ENCODE measurements around the gene HOXA4.

The HOXA4 gene

GRCh38 chr7:27137640-27138315 is 7.2 kb upstream of the HOXA4 start:
- Histone ChIP-seq H3K36me3 (no peaks in the 10 kb centered on the region), H3K4me3 (ENCODE audit: low read depth, low read length) (no peak overlapping the region), H3K4me1 (no peaks in the 10 kb centered on the region), H3K9me3 (no peaks in the 10 kb centered on the region), H3K27me3 (peaks cover 100% of the 10 kb centered on the region)
- no peak for DNase-seq
- TF ChIP-seq, protein P1, sequence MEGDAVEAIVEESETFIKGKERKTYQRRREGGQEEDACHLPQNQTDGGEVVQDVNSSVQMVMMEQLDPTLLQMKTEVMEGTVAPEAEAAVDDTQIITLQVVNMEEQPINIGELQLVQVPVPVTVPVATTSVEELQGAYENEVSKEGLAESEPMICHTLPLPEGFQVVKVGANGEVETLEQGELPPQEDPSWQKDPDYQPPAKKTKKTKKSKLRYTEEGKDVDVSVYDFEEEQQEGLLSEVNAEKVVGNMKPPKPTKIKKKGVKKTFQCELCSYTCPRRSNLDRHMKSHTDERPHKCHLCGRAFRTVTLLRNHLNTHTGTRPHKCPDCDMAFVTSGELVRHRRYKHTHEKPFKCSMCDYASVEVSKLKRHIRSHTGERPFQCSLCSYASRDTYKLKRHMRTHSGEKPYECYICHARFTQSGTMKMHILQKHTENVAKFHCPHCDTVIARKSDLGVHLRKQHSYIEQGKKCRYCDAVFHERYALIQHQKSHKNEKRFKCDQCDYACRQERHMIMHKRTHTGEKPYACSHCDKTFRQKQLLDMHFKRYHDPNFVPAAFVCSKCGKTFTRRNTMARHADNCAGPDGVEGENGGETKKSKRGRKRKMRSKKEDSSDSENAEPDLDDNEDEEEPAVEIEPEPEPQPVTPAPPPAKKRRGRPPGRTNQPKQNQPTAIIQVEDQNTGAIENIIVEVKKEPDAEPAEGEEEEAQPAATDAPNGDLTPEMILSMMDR (IDR thresholded peaks at IDR 0.05; ENCODE audit: low read depth, low read length) = no peak

DNA sequence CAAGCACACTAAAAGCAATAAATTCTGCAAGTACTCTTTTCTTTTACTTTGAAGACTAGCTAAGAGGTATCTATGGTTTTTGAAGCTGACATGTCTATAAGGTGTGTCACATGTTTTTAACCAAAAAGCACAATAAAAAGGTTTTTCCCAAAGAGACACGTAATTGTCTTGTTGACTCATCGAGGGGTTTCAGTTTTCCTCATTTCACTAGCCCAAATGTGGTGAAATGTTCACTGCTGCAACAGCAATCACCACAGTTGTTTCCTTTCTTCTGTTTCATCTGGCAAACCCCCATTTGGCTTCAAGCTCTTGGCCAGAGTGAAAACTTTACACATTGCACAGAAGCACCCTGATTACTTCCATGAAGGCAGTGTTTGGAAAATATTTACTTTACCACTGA is 3.8 kb upstream of the HOXA4 start:
- Histone ChIP-seq H3K4me3 (ENCODE audit: low read depth, low read length) (no peak overlapping the region), H3K4me1 (no peaks in the 10 kb centered on the region), H3K36me3 (no peaks in the 10 kb centered on the region), H3K27me3 (peaks cover 98% of the 10 kb centered on the region), H3K9me3 (no peaks in the 10 kb centered on the region)
- no peak for DNase-seq
- TF ChIP-seq, protein P1 (IDR thresholded peaks at IDR 0.05; ENCODE audit: low read depth, low read length) = no peak

DNA sequence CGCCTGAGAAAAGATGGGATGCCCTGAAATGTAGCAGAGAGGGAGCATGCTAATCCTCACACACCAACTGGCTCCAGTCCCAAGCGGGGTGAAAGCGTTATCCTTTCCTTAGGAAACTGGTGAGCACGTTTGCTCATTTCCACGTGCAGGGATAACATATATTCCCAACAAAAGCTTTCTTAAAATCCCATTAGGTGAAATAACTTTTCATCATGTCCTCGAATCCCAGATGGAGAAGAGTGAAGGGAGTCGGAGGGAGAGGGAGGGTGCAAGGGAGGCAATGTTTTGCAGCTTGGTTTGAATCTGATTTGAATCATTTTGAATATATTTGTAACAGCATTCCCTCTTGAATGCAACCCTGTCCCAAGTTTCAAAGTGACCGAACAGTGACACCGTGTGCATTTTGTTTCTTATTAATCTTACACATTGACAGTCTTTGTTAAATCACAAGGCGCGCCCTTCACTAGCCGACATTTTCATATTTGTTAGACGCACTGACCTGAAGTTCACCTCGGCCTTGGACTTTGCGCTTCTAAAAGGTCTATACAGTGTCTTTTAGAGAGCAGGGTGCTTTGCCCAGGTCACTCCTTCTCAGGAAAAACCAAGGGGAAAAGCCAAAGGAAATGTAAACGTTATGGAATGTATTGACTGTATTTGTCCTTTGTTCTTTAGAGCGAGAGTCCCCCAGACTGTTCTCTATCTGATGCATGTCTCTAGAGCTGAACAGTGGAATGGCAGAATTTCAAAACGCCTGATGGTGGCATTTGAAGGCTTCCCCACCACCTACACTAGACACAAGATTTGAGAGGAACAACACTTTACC is 3.1 kb upstream of the HOXA4 start:
- H3K4me3 ChIP-seq (ENCODE audit: low read depth, low read length) = no peak overlapping the region
- TF ChIP-seq, protein P1 (IDR thresholded peaks at IDR 0.05; ENCODE audit: low read depth, low read length) = no peak
- DNase-seq = no peak
- peaks cover 98% of the 10 kb centered on the region for H3K27me3 ChIP-seq
- H3K9me3 ChIP-seq = no peaks in the 10 kb centered on the region
- no peaks in the 10 kb centered on the region for H3K4me1 ChIP-seq
- H3K36me3 ChIP-seq = no peaks in the 10 kb centered on the region

- Histone ChIP-seq H3K4me3 (ENCODE audit: low read depth, low read length) (no peak overlapping the region), H3K9me3 (no peaks in the 10 kb centered on the region), H3K4me1 (no peaks in the 10 kb centered on the region), H3K36me3 (no peaks in the 10 kb centered on the region), H3K27me3 (peaks cover 98% of the 10 kb centered on the region)
- TF ChIP-seq, protein P1 (IDR thresholded peaks at IDR 0.05; ENCODE audit: low read depth, low read length) = no peak
- DNase-seq = no peak
Measured at GRCh38 chr7:27132978-27133377, 2.4 kb upstream of the HOXA4 start.

DNA sequence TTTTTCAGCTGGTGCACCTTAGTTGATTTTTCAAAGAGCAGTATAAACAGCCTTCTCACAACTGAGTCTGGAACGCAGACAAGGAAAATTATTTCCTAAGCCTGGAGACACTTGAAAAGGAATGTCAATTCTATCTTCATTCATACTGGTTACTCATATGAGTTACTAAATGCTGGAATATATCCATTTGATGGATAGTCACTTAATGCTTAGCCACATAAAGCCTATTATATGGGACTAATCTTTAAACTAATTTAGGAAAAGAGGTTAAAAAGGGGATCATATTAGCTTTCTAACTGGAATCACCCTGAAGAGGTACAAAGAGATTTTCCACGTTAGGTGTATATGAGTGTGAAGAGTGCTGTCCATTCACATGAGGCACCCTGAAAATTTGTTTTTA is 1.7 kb upstream of the HOXA4 start:
- H3K9me3 ChIP-seq = no peaks in the 10 kb centered on the region
- no peak for DNase-seq
- no peaks in the 10 kb centered on the region for H3K4me1 ChIP-seq
- H3K36me3 ChIP-seq = no peaks in the 10 kb centered on the region
- H3K4me3 ChIP-seq (ENCODE audit: low read depth, low read length) = no peak overlapping the region
- TF ChIP-seq, protein P1 (IDR thresholded peaks at IDR 0.05; ENCODE audit: low read depth, low read length) = no peak
- peaks cover 98% of the 10 kb centered on the region for H3K27me3 ChIP-seq

- Histone ChIP-seq H3K27me3 (peaks cover 98% of the 10 kb centered on the region), H3K36me3 (no peaks in the 10 kb centered on the region), H3K4me1 (no peaks in the 10 kb centered on the region), H3K9me3 (no peaks in the 10 kb centered on the region), H3K4me3 (ENCODE audit: low read depth, low read length) (no peak overlapping the region)
- no peak for DNase-seq
- TF ChIP-seq, protein P1 (IDR thresholded peaks at IDR 0.05; ENCODE audit: low read depth, low read length) = no peak
Measured at GRCh38 chr7:27131390-27131819, 848 bp upstream of the HOXA4 start.
